Skeletal muscle cell (primary cell): ENCODE data around the gene GLE1.
"Not testable (repeated sequence)": the region's sequence is repeated elsewhere in the genome, so short reads cannot be mapped to it uniquely, and the experiment has no call there.

ENCODE experiments used
- DNase-seq: peaks from one replicate; pipeline ENCODE4 v3.0.0-alpha.2; 2010; ENCODE audit warnings: low read depth
- H3K4me3 ChIP-seq: 2 replicates; pipeline ENCODE4 v1.5.1; 2011; ENCODE audit warnings: low read depth, mild to moderate bottlenecking, control low read depth, low read length, moderate library complexity

GLE1 gene

DNA sequence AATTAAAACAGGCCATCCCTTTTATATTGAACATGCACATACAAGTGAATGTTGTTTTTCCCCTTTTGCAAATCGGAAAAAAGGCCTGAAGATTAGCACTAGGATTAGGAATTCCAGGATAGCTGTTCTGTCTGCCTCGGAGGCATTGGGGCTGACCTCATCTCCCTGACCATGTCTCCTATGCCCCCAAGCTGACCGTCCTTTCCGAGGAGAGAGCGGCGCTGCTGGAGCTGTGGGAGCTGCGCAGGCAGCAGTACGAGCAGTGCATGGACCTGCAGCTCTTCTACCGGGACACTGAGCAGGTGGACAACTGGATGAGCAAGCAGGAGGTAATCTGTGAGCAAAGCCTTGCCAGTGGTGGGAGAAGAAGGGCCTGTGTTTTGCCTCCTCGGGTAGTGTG, 76.2 kb downstream of the GLE1 start:
- no peak for DNase-seq

DNA sequence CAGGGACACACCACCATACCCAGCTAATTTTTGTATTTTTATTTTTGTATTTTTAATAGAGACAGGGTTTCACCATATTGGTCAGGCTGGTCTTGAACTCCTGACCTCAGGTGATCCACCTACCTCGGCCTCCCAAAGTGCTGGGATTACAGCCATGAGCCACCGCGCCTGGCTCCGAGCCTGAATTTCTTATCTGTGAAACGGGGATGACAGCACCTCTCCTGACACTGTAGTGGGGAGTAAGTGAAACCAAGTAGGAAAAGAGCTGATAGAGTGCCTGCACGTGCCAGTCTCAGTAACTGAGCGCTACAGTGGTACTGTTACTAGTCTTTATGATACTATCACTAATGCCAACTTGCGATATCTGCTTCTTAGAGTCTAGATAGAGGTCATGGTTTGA, 80.6 kb downstream of the GLE1 start:
- DNase-seq, H3K4me3 ChIP-seq: not testable (repeated sequence)

More for the DNA sequence above, 76.2 kb downstream of the GLE1 start:
- H3K4me3 ChIP-seq, result no peak overlapping the region

DNA sequence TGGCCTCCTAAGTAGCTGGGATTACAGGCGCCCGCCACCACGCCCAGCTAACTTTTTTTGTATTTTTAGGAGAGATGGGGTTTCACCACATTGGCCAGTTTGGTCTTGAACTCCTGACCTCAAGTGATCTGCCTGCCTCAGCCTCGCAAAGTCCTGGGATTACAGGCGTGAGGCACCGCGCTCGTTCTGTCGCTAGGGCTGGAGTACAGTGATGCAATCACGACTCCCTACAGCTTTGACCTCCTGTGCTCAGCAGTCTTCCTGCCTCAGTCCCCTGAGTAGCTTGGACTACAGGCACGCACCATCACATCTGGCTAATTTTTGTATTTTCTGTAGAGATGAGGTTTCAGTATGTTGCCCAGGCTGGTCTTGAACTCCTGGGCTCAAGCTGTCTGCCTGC, 82.4 kb downstream of the GLE1 start:
- not testable (repeated sequence) for H3K4me3 ChIP-seq, DNase-seq

DNA sequence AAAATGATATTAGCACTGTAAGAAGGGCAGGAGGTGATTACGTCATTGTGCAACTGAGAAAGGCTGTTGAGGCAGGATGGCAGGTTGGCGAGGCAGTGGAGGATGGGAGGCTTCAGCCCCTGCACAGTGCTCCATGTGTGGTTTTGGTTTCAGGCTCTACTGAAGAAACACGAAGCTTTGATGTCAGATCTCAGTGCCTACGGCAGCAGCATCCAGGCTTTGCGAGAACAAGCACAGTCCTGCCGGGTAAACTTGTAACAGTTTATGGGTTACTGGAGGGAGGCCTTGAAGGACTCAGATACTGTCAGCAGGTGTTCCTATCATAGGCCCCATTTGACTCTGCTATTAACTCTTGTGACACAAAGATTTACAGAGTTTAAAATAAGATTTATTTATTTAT, 82.9 kb downstream of the GLE1 start:
- no peak for DNase-seq
- no peak overlapping the region for H3K4me3 ChIP-seq

DNA sequence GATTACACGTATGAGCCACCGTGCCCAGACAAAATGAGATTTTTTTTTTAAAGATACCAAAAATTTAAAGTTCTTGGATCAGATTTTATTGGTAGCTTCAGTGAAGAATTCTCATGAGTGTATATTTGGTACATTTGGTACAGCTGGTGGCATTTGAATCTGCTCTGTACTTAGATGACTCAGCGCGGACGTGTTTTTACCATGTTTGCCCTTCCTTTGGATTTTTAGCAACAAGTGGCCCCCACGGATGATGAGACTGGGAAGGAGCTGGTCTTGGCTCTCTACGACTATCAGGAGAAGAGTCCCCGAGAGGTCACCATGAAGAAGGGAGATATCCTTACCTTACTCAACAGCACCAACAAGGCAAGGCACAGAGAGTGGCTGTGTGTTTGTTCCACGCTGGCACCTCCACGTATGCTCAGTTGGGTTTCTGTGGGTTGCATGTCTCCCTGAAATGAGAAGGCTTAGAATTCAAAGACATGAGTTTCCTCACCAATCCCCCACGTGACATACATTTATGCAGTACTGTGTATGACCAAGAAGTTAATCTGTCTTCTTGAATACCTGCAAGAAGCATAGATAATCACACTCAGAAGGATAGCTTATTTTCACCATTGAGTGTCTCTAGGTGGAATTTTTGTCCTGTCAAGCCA, 84.2 kb downstream of the GLE1 start:
- no peak for DNase-seq
- H3K4me3 ChIP-seq, result no peak overlapping the region
